MM.1S (cell line): ENCODE results near the gene PDPN.

Experiments
- EZH2 ChIP-seq: fragments of 300-600 bp; sonication (generic); optimal IDR thresholded peaks from 2 replicates; pipeline ENCODE3; 2017; ENCODE audit warnings: low read depth, mild to moderate bottlenecking, antibody characterized with exemption, low read length, mixed read lengths
- EZH2phosphoT487 ChIP-seq: fragments of 300-600 bp; sonication (generic); IDR thresholded peaks from 2 replicates; pipeline ENCODE4 v1.6.1; 2018; ENCODE audit warnings: antibody characterized with exemption, low read length
- TF ChIP-seq, protein P1 (sequence below): fragments of 300-600 bp; sonication (generic); IDR thresholded peaks from 2 replicates; pipeline ENCODE4 v1.5.1; 2016; ENCODE audit warnings: antibody characterized with exemption, low read length, mixed read lengths

DNA sequence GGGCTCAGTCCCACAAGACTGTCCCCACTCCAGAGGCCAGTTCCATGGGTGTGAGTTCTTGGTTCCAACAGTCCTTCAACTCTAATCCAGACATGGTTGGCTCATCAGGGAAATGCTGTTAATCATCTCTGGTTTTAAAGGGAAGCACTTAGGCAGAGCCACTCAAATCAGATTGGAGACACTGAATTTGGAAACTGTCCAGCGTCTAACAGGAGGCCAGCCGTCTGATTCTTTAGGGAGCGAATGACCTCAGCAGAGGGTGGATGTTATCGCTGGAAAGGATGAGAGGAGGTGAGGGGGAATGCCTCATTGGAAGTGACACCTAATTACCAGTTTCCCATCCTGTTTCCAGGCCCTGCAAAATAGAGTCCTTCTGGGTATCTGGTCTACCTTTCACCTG, 47.1 kb upstream of the PDPN start:
- TF ChIP-seq, protein P1, sequence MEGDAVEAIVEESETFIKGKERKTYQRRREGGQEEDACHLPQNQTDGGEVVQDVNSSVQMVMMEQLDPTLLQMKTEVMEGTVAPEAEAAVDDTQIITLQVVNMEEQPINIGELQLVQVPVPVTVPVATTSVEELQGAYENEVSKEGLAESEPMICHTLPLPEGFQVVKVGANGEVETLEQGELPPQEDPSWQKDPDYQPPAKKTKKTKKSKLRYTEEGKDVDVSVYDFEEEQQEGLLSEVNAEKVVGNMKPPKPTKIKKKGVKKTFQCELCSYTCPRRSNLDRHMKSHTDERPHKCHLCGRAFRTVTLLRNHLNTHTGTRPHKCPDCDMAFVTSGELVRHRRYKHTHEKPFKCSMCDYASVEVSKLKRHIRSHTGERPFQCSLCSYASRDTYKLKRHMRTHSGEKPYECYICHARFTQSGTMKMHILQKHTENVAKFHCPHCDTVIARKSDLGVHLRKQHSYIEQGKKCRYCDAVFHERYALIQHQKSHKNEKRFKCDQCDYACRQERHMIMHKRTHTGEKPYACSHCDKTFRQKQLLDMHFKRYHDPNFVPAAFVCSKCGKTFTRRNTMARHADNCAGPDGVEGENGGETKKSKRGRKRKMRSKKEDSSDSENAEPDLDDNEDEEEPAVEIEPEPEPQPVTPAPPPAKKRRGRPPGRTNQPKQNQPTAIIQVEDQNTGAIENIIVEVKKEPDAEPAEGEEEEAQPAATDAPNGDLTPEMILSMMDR = no peak
- TF ChIP-seq EZH2 = no peak
- no peak for TF ChIP-seq EZH2phosphoT487
